Measurements from ENCODE around the gene SRSF12.
"Not testable (repeated sequence)": the region's sequence is repeated elsewhere in the genome, so short reads cannot be mapped to it uniquely, and the experiment has no call there.

SRSF12 gene

DNA sequence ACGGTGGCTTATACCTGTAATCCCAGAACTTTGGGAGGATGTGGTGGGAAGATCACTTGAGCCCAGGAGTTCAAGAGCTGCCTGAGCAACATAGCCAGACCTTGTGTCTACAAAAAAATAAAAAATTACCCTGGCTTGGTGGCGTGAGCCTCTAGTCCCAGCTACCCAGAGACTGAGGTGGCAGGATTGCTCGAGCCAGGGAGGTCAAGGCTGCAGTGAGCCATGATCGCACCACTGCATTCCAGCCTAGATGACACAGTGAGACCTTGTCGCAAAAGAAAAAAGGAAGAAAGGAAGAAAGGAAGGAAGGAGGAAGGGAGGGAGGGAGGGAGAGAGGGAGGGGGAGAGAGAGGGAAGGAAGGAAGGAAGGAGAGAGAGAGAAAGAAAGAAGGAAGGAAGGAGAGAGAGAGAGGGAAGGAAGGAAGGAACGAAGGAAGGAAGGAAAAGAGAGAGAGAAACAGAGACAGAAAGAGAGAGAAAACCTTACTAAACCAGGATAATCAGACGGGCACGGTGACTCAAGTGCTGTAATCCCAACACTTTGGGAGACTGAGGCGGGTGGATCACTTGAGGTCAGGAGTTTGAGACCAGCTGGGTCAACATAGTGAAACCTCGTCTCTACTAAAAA, 48.2 kb downstream of the SRSF12 start:
- no peak for DNase-seq

DNA sequence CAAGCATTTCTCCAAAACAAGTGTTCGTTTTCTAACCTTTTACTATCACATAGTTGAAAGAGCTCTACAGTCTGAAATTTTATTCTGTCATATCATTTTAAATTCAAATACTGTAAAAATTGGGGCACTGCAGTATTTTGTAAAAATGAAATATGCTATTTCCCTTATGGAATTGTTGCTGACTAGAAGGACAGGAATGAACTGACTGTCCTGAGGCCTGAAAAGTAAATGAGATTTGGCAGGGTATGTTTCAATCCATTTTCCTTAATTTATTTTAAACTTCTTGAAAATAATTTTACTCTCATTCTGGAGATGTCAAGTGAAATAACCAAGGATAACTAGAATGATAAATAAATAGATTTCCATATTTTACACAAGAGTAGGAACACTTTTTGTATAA, 49.2 kb downstream of the SRSF12 start:
- no peak for DNase-seq

DNA sequence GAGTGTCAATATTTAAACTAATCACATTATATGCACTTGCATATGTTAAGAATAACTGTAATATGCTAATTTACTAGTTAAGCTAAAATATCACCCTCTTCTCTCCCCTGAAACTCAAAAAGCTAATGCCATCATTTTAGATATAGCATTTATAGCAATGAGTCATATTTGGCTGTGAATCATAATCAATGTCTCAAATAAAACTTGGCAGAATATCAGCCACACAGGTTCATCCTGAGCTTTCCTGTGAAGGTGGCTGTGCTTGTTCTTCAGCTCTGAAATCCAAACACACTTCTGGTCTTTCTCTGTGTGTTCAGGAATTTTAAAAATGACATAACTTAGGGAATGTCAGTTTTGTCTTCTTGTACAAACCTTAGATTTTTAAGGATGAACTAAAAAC, 50.1 kb downstream of the SRSF12 start:
- DNase-seq = no peak

DNA sequence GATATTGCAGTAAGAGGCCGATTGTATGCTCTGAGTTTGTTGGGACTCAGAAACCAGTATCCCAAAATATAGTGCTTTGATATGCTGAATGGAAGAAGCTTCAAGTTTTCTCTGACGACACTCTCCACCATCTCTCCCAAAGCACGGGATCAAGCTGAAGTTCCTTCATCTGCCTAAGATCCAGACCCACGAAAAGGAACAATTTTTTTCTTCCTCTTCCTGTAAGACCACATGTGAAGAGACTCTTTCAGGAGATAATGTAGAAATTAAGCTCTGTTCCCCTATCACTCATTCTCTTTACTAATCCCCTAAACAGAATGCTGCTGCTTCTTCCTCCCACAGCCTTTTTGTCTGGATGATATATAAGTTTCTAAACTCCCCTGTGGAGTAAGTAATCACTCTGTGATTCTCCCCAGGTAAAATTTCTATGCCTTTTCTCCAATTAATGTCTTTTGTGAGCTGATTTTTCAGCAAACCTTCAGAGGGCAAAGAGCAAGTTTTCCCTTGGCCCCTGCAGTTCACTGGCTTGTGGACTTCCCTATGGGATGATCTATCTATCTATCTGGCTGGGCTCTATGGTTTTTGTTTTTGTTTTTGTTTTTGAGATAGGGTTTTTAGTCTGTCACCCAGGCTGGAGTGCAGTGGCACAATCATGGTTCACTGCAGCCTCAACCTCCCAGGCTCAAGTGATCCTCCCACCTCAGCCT, 50.8 kb downstream of the SRSF12 start:
- no peak for DNase-seq

DNA sequence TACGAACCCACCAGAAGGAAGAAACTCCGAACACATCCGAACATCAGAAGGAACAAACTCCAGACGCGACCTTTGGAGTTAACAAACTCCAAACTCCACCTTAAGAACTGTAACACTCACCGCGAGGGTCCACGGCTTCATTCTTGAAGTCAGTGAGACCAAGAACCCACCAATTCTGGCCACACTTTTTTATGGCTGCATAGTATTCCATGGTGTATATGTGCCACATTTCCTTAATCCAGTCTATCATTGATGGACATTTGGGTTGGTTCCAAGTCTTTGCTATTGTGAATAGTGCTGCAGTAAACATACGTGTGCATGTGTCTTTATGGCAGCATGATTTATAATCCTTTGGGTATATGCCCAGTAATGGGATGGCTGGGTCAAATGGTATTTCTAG, 51.8 kb downstream of the SRSF12 start:
- DNase-seq = not testable (repeated sequence)

DNA sequence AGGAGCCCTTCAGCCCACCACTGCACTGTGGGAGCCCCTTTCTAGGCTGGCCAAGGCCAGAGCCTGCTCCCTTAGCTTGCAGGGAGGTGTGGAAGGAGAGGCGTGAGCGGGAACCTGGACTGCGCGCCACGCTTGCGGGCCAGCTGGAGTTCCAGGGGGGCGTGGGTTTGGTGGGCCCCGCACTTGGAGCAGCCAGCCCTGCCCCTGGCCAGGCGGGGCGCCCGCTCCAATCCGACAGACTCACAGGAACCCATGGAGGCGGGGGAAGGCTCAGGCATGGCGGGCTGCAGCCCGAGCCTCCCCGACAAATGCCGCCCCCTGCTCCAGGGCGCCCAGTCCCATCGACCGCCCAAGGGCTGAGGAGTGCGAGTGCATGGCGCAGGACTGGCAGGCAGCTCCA, 52.9 kb downstream of the SRSF12 start:
- not testable (repeated sequence) for DNase-seq

DNA sequence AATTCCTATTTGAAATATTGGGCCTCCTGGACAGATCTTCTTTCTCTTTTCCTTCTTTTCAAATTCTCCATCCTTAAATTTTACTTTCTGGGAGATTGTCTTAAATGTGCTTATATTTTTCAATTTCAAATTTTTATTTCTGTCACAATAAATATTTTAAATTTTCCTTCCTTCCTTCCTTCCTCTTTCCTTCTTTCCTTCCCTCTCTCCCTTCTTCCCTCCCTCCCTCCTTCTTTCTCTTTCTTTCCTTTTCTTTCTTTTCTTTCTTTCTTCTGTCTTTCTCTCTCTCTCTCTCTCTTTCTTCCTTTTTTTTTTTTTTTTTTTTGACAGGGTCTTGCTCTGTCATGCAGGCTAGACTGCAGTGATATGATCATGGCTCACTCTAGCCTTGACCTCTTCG, 54.0 kb downstream of the SRSF12 start:
- DNase-seq = no peak

DNA sequence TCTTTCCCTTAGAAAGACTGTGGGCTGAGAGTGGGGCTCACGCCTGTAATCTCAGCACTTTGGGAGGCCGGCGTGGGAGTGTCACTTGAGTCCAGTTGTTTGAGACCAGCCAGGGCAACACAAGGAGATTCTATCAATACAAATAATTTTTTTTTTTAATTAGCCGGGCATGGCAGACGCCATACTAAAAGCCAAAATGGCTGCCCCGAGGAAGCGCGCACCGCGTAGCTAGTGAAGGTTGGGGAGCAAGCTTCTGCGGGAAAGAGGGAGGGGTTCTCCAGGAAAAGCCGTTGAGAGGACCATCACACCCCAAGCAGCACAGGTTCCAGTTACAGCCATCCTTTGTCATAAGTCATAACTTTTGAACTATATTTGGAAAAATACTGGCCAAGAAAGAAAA, 58.6 kb downstream of the SRSF12 start:
- DNase-seq = no peak

DNA sequence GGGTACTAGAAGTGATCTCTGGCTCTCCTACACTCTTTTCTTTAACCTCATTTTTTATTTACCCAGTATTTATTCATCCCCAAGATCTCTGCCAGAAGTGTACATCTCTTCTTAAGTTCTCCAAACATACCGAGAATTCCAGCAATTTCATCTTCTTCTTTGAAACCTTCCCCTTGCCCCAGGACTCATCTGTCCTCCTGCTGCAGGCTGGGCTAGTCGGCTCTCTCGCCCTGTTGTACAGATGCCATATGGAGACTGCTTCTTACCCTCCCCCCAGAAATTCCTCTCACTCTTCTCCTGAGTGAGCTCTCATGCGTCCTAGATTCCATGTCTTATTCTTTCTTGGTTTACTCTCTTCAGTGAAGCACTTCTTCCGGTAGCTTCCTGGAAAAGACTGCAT, 59.2 kb downstream of the SRSF12 start:
- DNase-seq = no peak

DNA sequence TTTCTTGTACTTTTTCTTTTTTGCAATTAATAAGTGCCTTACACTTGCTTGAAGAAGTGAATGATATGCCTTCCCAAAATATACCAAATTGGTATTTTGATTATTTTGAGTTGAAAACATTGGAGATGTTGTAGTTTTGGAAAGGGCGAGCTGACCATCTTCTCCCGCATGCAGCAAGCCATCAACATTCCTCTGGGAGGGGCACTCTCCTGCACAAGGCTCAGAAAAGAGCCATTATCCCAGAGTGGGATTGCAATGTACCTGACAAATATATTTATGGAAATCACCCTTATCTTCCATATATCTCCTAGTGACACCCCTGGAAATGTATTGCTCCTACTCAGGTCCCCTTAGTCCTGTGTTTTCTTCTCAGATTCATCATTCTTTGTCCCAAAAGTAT, 60.1 kb downstream of the SRSF12 start:
- no peak for DNase-seq

DNA sequence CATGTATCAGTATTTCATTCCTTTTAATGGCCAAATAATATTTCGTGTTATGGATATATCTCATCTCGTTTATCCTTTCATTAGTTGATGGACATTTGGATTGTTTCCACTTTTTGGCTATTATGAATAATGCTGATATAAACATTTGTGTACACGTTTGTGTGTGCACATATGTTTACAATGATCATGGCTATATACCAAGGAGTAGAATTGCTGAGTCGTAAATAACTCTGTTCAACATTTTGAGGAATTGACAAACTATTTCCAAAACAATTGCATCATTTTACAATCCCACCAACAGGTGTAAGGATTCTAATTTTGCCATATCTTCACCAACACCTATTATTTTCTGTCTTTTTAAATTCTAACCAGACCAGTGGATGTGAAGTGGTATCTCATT, 63.7 kb downstream of the SRSF12 start:
- no peak for DNase-seq

DNA sequence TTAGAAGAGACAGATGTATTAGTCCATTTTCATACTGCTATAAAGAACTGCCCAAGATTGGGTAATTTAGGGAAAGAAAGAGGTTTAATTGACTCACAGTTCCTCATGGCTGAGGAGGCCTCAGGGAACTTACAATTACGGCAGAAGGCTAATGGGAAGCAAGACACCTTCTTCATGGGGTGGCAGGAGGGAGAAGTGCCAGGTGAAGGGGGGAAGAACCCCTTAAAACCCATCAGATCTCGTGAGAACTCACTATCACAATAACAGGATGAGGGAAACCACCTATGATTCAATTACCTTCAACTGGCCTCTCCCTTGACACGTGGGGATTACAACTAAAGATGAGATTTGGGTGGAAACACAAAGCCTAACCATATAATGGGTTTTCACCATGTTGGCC, 66.2 kb downstream of the SRSF12 start:
- DNase-seq = no peak

DNA sequence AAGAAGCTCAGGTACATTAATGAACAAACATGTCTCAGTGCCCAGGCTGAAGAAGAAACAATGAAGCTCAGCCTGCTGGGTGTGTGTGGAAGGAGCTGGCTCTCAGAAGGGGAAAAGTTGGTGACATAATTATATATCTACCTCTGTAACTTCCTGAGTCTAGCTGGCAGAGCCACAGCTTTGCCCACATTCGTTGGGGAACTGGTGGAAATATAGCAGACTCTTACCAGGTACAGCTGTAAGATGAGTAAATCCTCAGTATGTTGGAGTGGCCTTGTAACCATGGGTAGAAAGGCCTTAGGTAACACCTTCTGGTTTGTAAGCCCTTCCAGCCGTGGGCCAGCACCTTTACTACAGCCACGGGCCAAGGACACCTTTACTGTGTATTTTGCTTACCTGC, 67.2 kb downstream of the SRSF12 start:
- DNase-seq = no peak

DNA sequence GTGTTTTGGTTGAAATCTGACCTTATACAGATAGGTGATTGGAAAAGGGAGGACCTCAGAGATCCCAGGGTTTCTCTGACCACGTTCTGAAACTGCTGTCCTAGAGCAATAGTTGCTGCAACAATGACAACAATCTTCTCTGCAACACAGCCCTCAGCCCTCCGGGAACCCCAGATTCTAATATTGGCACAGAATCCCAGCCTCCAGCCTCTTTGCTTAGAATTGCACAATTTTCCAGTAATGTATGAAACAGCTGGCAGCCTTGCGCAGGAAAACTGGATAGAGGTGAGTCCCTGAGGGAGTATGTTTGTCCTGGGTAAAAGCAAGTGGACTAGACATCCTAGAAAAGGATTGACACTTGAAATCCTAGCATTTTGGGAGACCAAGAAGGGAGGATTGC, 67.7 kb downstream of the SRSF12 start:
- no peak for DNase-seq

DNA sequence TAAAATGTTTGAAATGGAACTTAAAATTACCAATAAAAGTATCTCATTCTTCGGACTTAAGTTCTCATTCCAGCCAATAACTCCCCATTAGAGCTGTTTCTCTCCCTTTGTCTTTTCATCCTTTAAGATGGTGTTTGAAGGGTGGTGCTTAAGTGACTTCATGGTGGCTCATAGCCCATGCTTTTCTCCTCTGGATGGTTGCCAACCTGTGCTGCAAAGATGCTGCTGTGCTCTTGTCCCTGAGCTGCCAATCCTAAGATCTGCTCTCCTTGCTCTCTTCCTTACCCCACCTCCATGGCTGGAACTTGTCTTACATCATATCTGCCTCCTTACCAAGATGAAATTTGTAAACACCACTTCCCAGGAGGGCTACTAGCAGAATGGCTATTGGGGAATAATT, 68.9 kb downstream of the SRSF12 start:
- DNase-seq = no peak

DNA sequence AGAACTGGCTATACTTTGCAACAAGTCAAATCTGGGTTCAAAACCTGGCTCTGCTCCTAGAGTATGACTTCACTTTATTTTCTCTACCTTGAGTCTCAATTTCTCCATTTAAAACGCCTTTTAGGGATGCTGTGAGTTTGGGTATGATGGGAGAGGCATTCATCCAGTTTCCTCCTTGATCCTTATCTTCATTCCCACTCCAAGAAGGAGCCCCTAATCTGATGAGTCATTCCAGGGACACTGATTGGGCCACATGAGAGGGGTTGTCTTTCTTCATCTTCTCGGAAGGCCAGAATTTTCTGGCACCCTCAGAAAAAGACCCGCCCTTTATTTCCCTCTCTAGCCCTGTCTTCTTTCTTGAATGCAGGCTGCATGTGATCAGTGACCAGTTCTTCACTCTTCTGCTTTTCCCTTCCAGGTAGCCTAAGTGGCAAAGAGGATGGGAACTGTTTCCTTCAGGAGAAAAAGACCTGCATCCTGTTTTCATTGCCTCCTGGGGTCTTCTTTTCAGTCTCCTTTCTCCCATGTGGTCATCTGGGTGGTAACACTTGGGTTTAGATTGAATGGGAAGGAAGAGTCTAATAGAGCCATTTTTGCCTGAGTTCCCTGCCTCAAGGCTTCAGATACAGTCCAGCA, 69.5 kb downstream of the SRSF12 start:
- no peak for DNase-seq

DNA sequence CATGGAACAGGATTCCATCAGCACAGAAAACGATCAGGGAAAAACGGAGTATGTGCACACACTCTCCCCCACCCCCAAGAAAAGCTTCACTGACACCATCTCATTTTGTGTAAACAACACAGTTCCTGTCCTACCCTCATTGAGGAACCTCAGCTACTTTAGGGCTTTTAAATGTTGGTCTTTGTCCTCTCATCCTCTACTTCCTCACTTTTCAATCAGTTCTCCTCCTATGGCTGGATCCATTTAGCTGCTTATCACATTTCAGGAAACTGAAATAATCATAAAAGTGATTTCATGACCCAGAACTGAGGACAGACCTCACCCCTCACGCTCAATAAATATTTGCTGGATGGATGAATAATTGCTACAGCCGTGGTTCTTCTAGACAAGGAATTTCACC, 70.4 kb downstream of the SRSF12 start:
- DNase-seq = no peak

Measured in DMS79 (cell line).